Parathyroid adenoma (tissue), 2 donors: ENCODE data around the gene GPATCH3.

ENCODE experiments used
- H2AFZ ChIP-seq: fragments of 300-600 bp; sonication (generic); one replicate; pipeline ENCODE4 v1.7.0; 2017; ENCODE audit warnings: antibody characterized with exemption, mild to moderate bottlenecking
- H3K27ac ChIP-seq: fragments of 300-600 bp; sonication (generic); one replicate; pipeline ENCODE4 v1.7.0; 2017
- H3K27me3 ChIP-seq: fragments of 300-600 bp; sonication (generic); one replicate; pipeline ENCODE4 v1.7.0; 2017; ENCODE audit warnings: low read length; ENCODE audit not compliant: control insufficient read depth, insufficient read depth
- H3K36me3 ChIP-seq: fragments of 300-600 bp; sonication (generic); one replicate; pipeline ENCODE4 v1.7.0; 2017; ENCODE audit warnings: low read length; ENCODE audit not compliant: control insufficient read depth, insufficient read depth
- H3K4me1 ChIP-seq: fragments of 300-600 bp; sonication (generic); one replicate; pipeline ENCODE4 v1.7.0; 2017; ENCODE audit warnings: control low read depth
- H3K4me2 ChIP-seq: fragments of 300-600 bp; sonication (generic); one replicate; pipeline ENCODE4 v1.7.0; 2017; ENCODE audit warnings: low read length
- H3K4me3 ChIP-seq: fragments of 300-600 bp; sonication (generic); one replicate; pipeline ENCODE4 v1.7.0; 2017; ENCODE audit warnings: low read depth, low read length
- H3K79me2 ChIP-seq: fragments of 300-600 bp; sonication (generic); one replicate; pipeline ENCODE4 v1.7.0; 2017; ENCODE audit warnings: control low read depth
- H3K9ac ChIP-seq: fragments of 300-600 bp; sonication (generic); one replicate; pipeline ENCODE4 v1.7.0; 2017; ENCODE audit warnings: mild to moderate bottlenecking
- H3K9me3 ChIP-seq: fragments of 300-600 bp; sonication (generic); one replicate; pipeline ENCODE4 v1.7.0; 2017; ENCODE audit warnings: low read length; ENCODE audit not compliant: control insufficient read depth
- TF ChIP-seq, protein P1 (sequence below): fragments of 300-600 bp; sonication (generic); IDR thresholded peaks from one replicate; pipeline ENCODE4 v1.7.0; 2017; ENCODE audit warnings: antibody characterized with exemption, mild to moderate bottlenecking
- donor health status: primary hyperparathyroidism.

GPATCH3 gene

DNA sequence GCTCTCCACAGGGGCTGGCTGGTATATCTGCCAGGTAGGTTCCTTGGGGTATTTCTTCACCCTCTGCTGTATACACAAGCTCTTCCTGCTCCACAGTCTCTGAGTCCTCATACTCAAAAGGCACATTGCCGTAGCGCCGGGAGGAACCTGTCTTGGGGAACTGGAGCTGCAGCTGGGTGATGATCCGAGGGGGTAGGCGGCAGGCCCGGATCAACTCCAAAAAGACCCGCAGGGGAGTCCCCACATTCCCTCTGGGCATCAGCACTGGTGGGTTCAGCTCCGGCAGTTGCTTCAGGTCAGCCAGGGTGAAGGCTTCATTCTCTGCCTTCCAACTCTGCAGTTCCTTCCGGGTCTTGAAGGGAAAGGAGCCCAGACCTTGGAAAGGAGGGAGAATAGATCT, 2.9 kb downstream of the GPATCH3 start:
- no peak overlapping the region for H2AFZ ChIP-seq
- no peaks in the 10 kb centered on the region for H3K36me3 ChIP-seq
- peaks cover 6% of the 10 kb centered on the region for H3K79me2 ChIP-seq
- H3K9me3 ChIP-seq = no peaks in the 10 kb centered on the region
- no peak overlapping the region for H3K27ac ChIP-seq
- H3K4me2 ChIP-seq = no peak overlapping the region
- H3K27me3 ChIP-seq = no peaks in the 10 kb centered on the region
- H3K4me1 ChIP-seq = peaks cover 4% of the 10 kb centered on the region
- TF ChIP-seq, protein P1, sequence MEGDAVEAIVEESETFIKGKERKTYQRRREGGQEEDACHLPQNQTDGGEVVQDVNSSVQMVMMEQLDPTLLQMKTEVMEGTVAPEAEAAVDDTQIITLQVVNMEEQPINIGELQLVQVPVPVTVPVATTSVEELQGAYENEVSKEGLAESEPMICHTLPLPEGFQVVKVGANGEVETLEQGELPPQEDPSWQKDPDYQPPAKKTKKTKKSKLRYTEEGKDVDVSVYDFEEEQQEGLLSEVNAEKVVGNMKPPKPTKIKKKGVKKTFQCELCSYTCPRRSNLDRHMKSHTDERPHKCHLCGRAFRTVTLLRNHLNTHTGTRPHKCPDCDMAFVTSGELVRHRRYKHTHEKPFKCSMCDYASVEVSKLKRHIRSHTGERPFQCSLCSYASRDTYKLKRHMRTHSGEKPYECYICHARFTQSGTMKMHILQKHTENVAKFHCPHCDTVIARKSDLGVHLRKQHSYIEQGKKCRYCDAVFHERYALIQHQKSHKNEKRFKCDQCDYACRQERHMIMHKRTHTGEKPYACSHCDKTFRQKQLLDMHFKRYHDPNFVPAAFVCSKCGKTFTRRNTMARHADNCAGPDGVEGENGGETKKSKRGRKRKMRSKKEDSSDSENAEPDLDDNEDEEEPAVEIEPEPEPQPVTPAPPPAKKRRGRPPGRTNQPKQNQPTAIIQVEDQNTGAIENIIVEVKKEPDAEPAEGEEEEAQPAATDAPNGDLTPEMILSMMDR = no peak
- no peak overlapping the region for H3K9ac ChIP-seq
- no peak overlapping the region for H3K4me3 ChIP-seq

DNA sequence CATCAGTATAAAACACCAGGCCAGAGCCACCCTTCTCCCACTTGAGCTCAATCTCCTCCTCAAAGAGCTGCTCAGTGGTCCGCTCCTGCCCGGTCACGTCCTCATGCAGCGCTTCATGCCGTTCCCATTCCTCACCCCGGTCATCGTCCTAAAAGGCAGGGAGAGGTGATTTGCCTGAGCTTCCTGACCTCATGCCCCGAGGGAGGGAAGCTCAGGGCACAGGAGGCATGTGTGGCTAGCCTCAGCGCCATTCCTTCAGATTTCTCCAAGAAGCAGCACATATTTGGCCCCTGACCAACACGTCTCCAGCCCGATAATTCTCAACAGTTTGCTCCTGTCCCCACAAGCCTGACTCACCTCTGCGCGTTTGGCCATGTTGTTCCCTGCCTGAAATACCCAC, 6.0 kb downstream of the GPATCH3 start:
- Histone ChIP-seq H3K27me3 (no peaks in the 10 kb centered on the region), H3K27ac (no peak overlapping the region), H2AFZ (no peak overlapping the region), H3K79me2 (peaks cover 3% of the 10 kb centered on the region), H3K9me3 (no peaks in the 10 kb centered on the region), H3K4me3 (no peak overlapping the region), H3K4me1 (no peaks in the 10 kb centered on the region), H3K4me2 (no peak overlapping the region), H3K36me3 (no peaks in the 10 kb centered on the region), H3K9ac (no peak overlapping the region)
- TF ChIP-seq, protein P1 = no peak

DNA sequence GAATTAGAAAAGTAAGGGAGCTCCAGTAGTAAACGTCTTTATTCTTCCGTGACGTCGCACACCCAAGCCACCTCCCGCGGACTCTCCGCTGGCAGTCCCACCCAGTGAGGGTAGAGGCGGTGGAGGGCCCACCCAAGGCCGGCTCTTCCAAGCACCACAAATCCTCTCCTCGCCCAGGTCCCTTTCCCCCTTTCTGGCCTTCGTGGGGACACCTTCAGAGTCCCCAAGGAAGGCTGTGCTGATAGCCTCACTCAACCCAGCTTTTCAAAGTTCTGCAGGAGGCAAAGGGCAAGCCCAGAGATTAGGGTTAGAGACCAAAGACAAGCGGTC, 9.8 kb downstream of the GPATCH3 start:
- Histone ChIP-seq H3K27ac (peak overlapping the region; percentile 85), H3K9me3 (no peaks in the 10 kb centered on the region), H2AFZ (peak overlapping the region; percentile 83), H3K9ac (peak overlapping the region; percentile 80), H3K36me3 (no peaks in the 10 kb centered on the region), H3K4me3 (peak overlapping the region; percentile 64), H3K79me2 (no peaks in the 10 kb centered on the region), H3K27me3 (no peaks in the 10 kb centered on the region), H3K4me2 (peak overlapping the region; percentile 62), H3K4me1 (no peaks in the 10 kb centered on the region)
- TF ChIP-seq, protein P1 = no peak

DNA sequence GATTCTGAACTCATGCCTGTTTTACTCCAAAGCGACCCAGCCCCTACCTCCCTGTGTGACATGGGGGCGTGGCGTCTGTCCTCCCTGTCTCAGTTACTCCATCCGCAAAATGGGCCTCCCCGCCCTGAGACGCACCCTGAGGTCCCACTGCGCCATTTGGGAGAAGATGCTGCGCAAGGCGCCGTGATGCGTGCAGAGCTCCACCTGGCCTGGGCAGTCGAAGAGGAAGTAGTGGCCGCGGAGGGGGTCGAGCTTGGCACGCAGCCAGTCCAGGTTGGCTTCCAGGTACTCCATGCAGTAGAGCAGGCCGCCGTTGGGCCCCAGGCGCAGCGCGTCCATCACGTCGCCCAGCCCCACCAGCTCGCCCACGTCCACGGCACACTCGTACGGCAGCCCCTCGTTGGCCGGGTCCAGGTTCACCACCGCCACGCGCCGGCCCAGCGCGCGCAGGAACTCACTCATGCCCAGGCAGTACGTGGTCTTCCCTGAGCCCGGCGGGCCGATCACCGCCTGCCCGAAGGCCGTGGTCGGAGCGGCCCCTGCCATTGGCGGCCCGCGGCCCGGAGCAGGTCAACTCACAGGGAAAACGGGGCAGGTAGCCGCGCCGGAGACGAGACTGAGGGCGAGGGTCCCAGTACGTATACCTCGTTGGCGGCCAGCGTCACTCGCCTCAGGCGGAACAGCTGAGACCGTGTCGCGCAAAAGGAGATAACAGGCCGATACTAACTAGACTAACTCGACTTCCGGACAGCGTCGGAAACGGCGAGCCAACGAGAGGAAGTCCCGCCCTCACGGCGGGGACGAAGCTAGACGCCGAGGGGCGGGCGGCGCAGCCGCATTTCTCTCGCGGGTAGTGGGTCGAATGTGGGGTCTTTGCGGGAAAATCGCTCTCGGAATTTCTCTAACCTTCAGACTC, 10.5 kb downstream of the GPATCH3 start, which contains the start of gene GPN2:
GPN2 (minus strand) TSS at position 733 of the 916 bp plus-strand sequence; CDS start at position 546, 187 bp downstream.
- H3K9ac ChIP-seq = peak within 1 kb of the TSS; percentile 80
- H3K4me3 ChIP-seq = peak within 1 kb of the TSS; percentile 64
- H3K9me3 ChIP-seq = no peaks in the 10 kb centered on the region
- H3K4me2 ChIP-seq = peak within 1 kb of the TSS; percentile 62
- H3K36me3 ChIP-seq = no peaks in the 10 kb centered on the region
- H3K4me1 ChIP-seq = no peaks in the 10 kb centered on the region
- no peaks in the 10 kb centered on the region for H3K79me2 ChIP-seq
- no peaks in the 10 kb centered on the region for H3K27me3 ChIP-seq
- TF ChIP-seq, protein P1 = no peak
- peak within 1 kb of the TSS; percentile 83 for H2AFZ ChIP-seq
- peak within 1 kb of the TSS; percentile 85 for H3K27ac ChIP-seq
